OCI-LY7 (cell line): ENCODE data around the gene RIPOR1. TPM values are rescaled to one million over a fixed set of nuclear protein-coding genes. Genes with fewer than 3 reads are reported as not detected.

Experiments
- BruUV-seq: library from RNA; stranded (reverse); fragments of 400-500 nt; replicated peaks from 2 replicates; lab custom pipeline; 2021; lab: Mats Ljungman, UMichigan
- CTCF ChIA-PET: fragments of 300-600 bp; sonication (Branson Sonifier 250); formaldehyde crosslinking; loops from one replicate; lab custom pipeline; 2022; ENCODE audit warnings: antibody characterized with exemption; ENCODE audit not compliant: unreplicated experiment; lab: Charles Lee
- POLR2A ChIA-PET: fragments of 300-600 bp; sonication (Branson Sonifier 250); formaldehyde crosslinking; loops from one replicate; lab custom pipeline; 2022; ENCODE audit warnings: antibody characterized with exemption; lab: Charles Lee
- DNase-seq: peaks from one replicate; pipeline ENCODE4 v3.0.0-alpha.2; 2015; ENCODE audit warnings: low spot score
- H2AFZ ChIP-seq: fragments of 200-600 bp; sonication (generic), shearing (Covaris generic); 2 replicates; pipeline ENCODE4 v1.6.1; 2014; ENCODE audit warnings: mild to moderate bottlenecking, antibody characterized with exemption, low read length, moderate library complexity
- H3K27ac ChIP-seq: fragments of 200-600 bp; sonication (generic); 2 replicates; pipeline ENCODE4 v1.5.1; 2014; ENCODE audit warnings: mixed run types, low read depth, mild to moderate bottlenecking, moderate library complexity, low read length, inconsistent platforms; ENCODE audit not compliant: poor library complexity, severe bottlenecking
- H3K36me3 ChIP-seq: fragments of 200-600 bp; sonication (generic); 2 replicates; pipeline ENCODE4 v1.6.1; 2014; ENCODE audit warnings: mild to moderate bottlenecking, antibody characterized with exemption, low read length, moderate library complexity, mixed read lengths; ENCODE audit not compliant: insufficient read depth
- H3K4me1 ChIP-seq: fragments of 200-600 bp; sonication (generic); 2 replicates; pipeline ENCODE4 v1.5.1; 2014; ENCODE audit warnings: mild to moderate bottlenecking, low read length; ENCODE audit not compliant: insufficient read depth, poor library complexity, severe bottlenecking
- H3K4me2 ChIP-seq: fragments of 200-600 bp; sonication (generic); 2 replicates; pipeline ENCODE4 v1.6.1; 2014; ENCODE audit warnings: mild to moderate bottlenecking, low read length
- H3K4me3 ChIP-seq: fragments of 200-600 bp; sonication (generic); 2 replicates; pipeline ENCODE4 v1.5.1; 2014; ENCODE audit warnings: mild to moderate bottlenecking, low read depth, low read length; ENCODE audit not compliant: poor library complexity, severe bottlenecking
- H3K79me2 ChIP-seq: fragments of 200-600 bp; sonication (generic); 2 replicates; pipeline ENCODE4 v1.6.1; 2016; ENCODE audit warnings: low read depth, mild to moderate bottlenecking, low read length, moderate library complexity, mixed read lengths; ENCODE audit not compliant: insufficient read depth
- H3K9me2 ChIP-seq: fragments of 200-600 bp; sonication (generic); 2 replicates; pipeline ENCODE4 v1.6.1; 2016; ENCODE audit warnings: mild to moderate bottlenecking, low read length, mixed read lengths; ENCODE audit not compliant: insufficient read depth
- H3K9me3 ChIP-seq: fragments of 200-600 bp; sonication (generic); 2 replicates; pipeline ENCODE4 v1.6.1; 2014; ENCODE audit warnings: mild to moderate bottlenecking, mixed run types, low read length, mixed read lengths
- H4K20me1 ChIP-seq: fragments of 200-600 bp; sonication (generic); 2 replicates; pipeline ENCODE4 v1.6.1; 2014; ENCODE audit warnings: mild to moderate bottlenecking, antibody characterized with exemption, low read length, moderate library complexity, mixed read lengths; ENCODE audit not compliant: insufficient read depth
- CTCF ChIP-seq: fragments of 200-600 bp; sonication (generic); conservative IDR thresholded peaks from 2 replicates; pipeline ENCODE4 v1.5.1; 2014; ENCODE audit warnings: mild to moderate bottlenecking, antibody characterized with exemption, low read length, moderate library complexity, mixed read lengths
- EZH2phosphoT487 ChIP-seq: fragments of 200-600 bp; sonication (generic); IDR thresholded peaks from 2 replicates; pipeline ENCODE4 v1.6.1; 2018; ENCODE audit warnings: low read depth, borderline replicate concordance, mild to moderate bottlenecking, mixed run types, antibody characterized with exemption, low read length, moderate library complexity, mixed read lengths
- intact Hi-C: fragments of 100-400 bp; cut with micrococcal nuclease; formaldehyde crosslinking; loops from one replicate; pipeline ENCODE4 v1.10.0; 2022; ENCODE audit not compliant: unreplicated experiment
- total RNA-seq, 2 experiments: library from RNA; depleted of rRNA in 1 of 2; stranded (reverse); fragments of >200 nt in 1 of 2; shearing (Covaris generic) in 1 of 2; gene quantifications; 2 replicates each; pipeline ENCODE4 v1.2.3, GENCODE V29; 2014 to 2022

RIPOR1 gene
- total RNA-seq, 2 experiments from 2014 or later: 9.7 to 40.2 TPM

GRCh38 chr16:67549936-67550335 is 21.3 kb downstream of the RIPOR1 start:
- TF ChIP-seq CTCF: no peak
- no TSS peak for BruUV-seq
- H4K20me1 ChIP-seq: no peaks in the 10 kb centered on the region
- no peak overlapping the region for H2AFZ ChIP-seq
- peak overlapping the region; percentile 98 for H3K27ac ChIP-seq
- POLR2A ChIA-PET: interaction anchor here (1.1 to 12.9 kb wide), 2 partner anchors 11 to 95 kb away, joined by 3 to 251 read pairs; partner anchors contain the start of genes CARMIL2 and CTCF
- peak overlapping the region; percentile 85 for H3K4me2 ChIP-seq
- intact Hi-C loops: loop anchor here (10.0 kb wide), 1 partner anchor 255 kb away; the partner anchor contains the start of genes RANBP10 and TSNAXIP1
- H3K36me3 ChIP-seq: peaks cover 34% of the 10 kb centered on the region; the same call in 1 of the 2 replicates
- H3K4me3 ChIP-seq: no peak overlapping the region
- no peaks in the 10 kb centered on the region for H3K9me2 ChIP-seq
- peaks cover 98% of the 10 kb centered on the region for H3K4me1 ChIP-seq
- CTCF ChIA-PET: no interaction called here
- H3K9me3 ChIP-seq: no peaks in the 10 kb centered on the region
- H3K79me2 ChIP-seq: peaks cover 67% of the 10 kb centered on the region
- no peak for DNase-seq

- peaks cover 98% of the 10 kb centered on the region for H3K4me1 ChIP-seq
- BruUV-seq: no TSS peak
- CTCF ChIA-PET: interaction anchor here (1.2 to 1.6 kb wide), 2 partner anchors 10 to 18 kb away, joined by 4 to 6 read pairs; no protein-coding TSS in a partner anchor
- H3K79me2 ChIP-seq: peaks cover 76% of the 10 kb centered on the region
- DNase-seq: no peak
- no peaks in the 10 kb centered on the region for H3K9me3 ChIP-seq
- peak overlapping the region; percentile 98 for H3K27ac ChIP-seq
- H3K36me3 ChIP-seq: peaks cover 43% of the 10 kb centered on the region; the same call in 1 of the 2 replicates
- peak overlapping the region; percentile 59 for H3K4me2 ChIP-seq
- H2AFZ ChIP-seq: no peak overlapping the region
- POLR2A ChIA-PET: interaction anchor here (0.8 to 12.9 kb wide), 5 partner anchors 10 to 109 kb away, joined by 3 to 251 read pairs (median 4); partner anchors contain the start of genes ACD, CARMIL2 and CTCF
- intact Hi-C loops: no loop called here
- no peaks in the 10 kb centered on the region for H4K20me1 ChIP-seq
- no peaks in the 10 kb centered on the region for H3K9me2 ChIP-seq
- TF ChIP-seq EZH2phosphoT487: no peak
- no peak for TF ChIP-seq CTCF
- H3K4me3 ChIP-seq: no peak overlapping the region
These were observed 22.5 kb downstream of the RIPOR1 start for GRCh38 chr16:67551091-67551490.

DNA sequence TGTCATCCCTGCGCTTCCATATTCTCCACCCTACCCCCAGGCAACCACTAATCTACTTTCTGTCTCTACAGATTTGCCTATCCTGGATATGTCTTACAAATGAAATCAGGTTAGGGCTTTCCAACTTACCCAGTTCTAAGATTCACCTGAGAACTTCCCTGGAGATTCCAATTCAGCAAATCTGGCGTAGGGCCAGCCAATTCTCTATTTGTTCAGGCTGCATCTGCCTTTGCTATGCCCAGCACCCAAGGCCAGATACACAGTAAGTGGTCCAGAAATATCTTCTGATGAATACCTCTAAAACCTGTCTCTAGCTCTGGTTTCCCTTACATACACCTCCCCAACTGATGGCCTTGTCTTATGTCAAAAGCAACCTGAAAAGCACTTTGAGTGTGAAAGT is 23.3 kb downstream of the RIPOR1 start:
- TF ChIP-seq EZH2phosphoT487: no peak
- TF ChIP-seq CTCF: no peak
- peak overlapping the region; percentile 59 for H3K4me2 ChIP-seq
- intact Hi-C loops: no loop called here
- ChIA-PET POLR2A (interaction anchor here (0.8 to 12.9 kb wide), 4 partner anchors 9 to 108 kb away, joined by 3 to 251 read pairs (median 4); partner anchors contain the start of genes ACD and CTCF), CTCF (interaction anchor here (1.2 to 1.6 kb wide), 2 partner anchors 10 to 19 kb away, joined by 4 to 6 read pairs; no protein-coding TSS in a partner anchor)
- H3K9me3 ChIP-seq: no peaks in the 10 kb centered on the region
- peaks cover 98% of the 10 kb centered on the region for H3K4me1 ChIP-seq
- no peak overlapping the region for H2AFZ ChIP-seq
- H3K27ac ChIP-seq: peak overlapping the region; percentile 98
- H4K20me1 ChIP-seq: no peaks in the 10 kb centered on the region
- no TSS peak for BruUV-seq
- DNase-seq: no peak
- H3K4me3 ChIP-seq: peak overlapping the region; percentile 4
- peaks cover 45% of the 10 kb centered on the region; the same call in 1 of the 2 replicates for H3K36me3 ChIP-seq
- H3K9me2 ChIP-seq: no peaks in the 10 kb centered on the region
- peaks cover 77% of the 10 kb centered on the region for H3K79me2 ChIP-seq
